BJ (cell line): ENCODE results near the gene PRSS16. TPM values are rescaled to one million over a fixed set of nuclear protein-coding genes. Genes with fewer than 3 reads are reported as not detected.

Source experiments
- CTCF ChIA-PET: fragments of 350-600 bp; formaldehyde crosslinking; extraction: SDS; loops from one replicate; lab custom pipeline; 2021; ENCODE audit warnings: antibody characterized with exemption, inconsistent platforms; lab: Yijun Ruan, JAX
- POLR2A ChIA-PET: fragments of 300-600 bp; sonication (Branson Sonifier 250); formaldehyde crosslinking; extraction: SDS; loops from one replicate; lab custom pipeline; 2021; ENCODE audit warnings: antibody characterized with exemption; lab: Charles Lee
- DNase-seq: peaks from one replicate; pipeline ENCODE4 v3.0.0-alpha.2; 2011; ENCODE audit warnings: low read depth
- H3K27me3 ChIP-seq: 2 replicates; pipeline ENCODE4 v1.6.0; 2011; ENCODE audit warnings: low read length; ENCODE audit not compliant: control insufficient read depth, insufficient read depth
- H3K36me3 ChIP-seq: 2 replicates; pipeline ENCODE4 v1.5.1; 2011; ENCODE audit warnings: low read length; ENCODE audit not compliant: control insufficient read depth, insufficient read depth
- H3K4me3 ChIP-seq: 2 replicates; pipeline ENCODE4 v1.5.1; 2011; ENCODE audit warnings: low read depth, mild to moderate bottlenecking, control low read depth, low read length
- polyA plus RNA-seq: library from polyadenylated mRNA; depleted of rRNA; stranded (reverse); fragments of >200 nt; gene quantifications from 2 replicates; pipeline ENCODE4 v1.2.3, GENCODE V29; 2011; rRNA removed
- TF ChIP-seq, protein P1 (sequence below): IDR thresholded peaks from 2 replicates; pipeline ENCODE4 v1.5.1; 2011; ENCODE audit warnings: low read depth, mild to moderate bottlenecking, control low read depth, inconsistent platforms, low read length, moderate library complexity; ENCODE audit not compliant: insufficient read depth

Gene PRSS16
- polyA plus RNA-seq, 1 experiment = 0.23 TPM

DNA sequence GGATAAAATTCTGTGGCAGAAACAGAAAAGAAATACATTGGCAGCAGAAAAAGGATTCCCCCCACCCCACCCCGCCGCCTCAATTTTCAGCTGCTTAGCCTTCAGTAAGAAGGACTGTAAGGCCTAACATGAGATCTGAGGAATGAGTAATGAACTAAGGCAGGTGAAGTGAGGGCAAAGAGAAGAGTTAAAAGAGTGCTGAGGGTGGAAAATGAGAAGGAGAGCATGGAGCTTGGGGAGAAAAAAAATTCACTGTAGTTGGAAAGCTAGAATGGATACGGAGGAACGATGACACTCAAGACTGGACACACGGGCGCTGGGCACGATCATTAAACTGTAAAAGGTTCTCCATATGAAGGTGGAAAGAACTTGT, 50.0 kb downstream of the PRSS16 start:
- H3K4me3 ChIP-seq = no peak overlapping the region
- ChIA-PET POLR2A (no interaction called here), CTCF (interaction anchor here (0.6 to 1.5 kb wide), 2 partner anchors 15 to 77 kb away, joined by 3 to 4 read pairs; no protein-coding TSS in a partner anchor)
- no peak for DNase-seq
- TF ChIP-seq, protein P1, sequence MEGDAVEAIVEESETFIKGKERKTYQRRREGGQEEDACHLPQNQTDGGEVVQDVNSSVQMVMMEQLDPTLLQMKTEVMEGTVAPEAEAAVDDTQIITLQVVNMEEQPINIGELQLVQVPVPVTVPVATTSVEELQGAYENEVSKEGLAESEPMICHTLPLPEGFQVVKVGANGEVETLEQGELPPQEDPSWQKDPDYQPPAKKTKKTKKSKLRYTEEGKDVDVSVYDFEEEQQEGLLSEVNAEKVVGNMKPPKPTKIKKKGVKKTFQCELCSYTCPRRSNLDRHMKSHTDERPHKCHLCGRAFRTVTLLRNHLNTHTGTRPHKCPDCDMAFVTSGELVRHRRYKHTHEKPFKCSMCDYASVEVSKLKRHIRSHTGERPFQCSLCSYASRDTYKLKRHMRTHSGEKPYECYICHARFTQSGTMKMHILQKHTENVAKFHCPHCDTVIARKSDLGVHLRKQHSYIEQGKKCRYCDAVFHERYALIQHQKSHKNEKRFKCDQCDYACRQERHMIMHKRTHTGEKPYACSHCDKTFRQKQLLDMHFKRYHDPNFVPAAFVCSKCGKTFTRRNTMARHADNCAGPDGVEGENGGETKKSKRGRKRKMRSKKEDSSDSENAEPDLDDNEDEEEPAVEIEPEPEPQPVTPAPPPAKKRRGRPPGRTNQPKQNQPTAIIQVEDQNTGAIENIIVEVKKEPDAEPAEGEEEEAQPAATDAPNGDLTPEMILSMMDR = no peak
- no peaks in the 10 kb centered on the region; the same call in 1 of the 2 replicates for H3K27me3 ChIP-seq
- H3K36me3 ChIP-seq = no peaks in the 10 kb centered on the region

GRCh38 chr6:27297857-27298730, 50.6 kb downstream of the PRSS16 start:
- H3K4me3 ChIP-seq = no peak overlapping the region
- DNase-seq = no peak
- TF ChIP-seq, protein P1 = no peak

GRCh38 chr6:27303613-27304272, 56.2 kb downstream of the PRSS16 start:
- no peaks in the 10 kb centered on the region; the same call in 1 of the 2 replicates for H3K27me3 ChIP-seq
- ChIA-PET CTCF (interaction anchor here (0.8 to 1.7 kb wide), 4 partner anchors 7 to 469 kb away, joined by 3 to 9 read pairs (median 3); no protein-coding TSS in a partner anchor), POLR2A (no interaction called here)
- H3K36me3 ChIP-seq = no peaks in the 10 kb centered on the region
- H3K4me3 ChIP-seq = no peak overlapping the region
- TF ChIP-seq, protein P1 = no peak
- DNase-seq = no peak

More at GRCh38 chr6:27297857-27298730, 50.6 kb downstream of the PRSS16 start:
- no peaks in the 10 kb centered on the region; the same call in 1 of the 2 replicates for H3K27me3 ChIP-seq
- ChIA-PET CTCF (interaction anchor here (0.6 to 1.5 kb wide), 2 partner anchors 15 to 76 kb away, joined by 3 to 4 read pairs; no protein-coding TSS in a partner anchor), POLR2A (no interaction called here)
- H3K36me3 ChIP-seq = no peaks in the 10 kb centered on the region

Other genes starting within 250 kb of the PRSS16 start
- not detected in 2 replicates for gene POM121L2, start 64.6 kb downstream of the PRSS16 start, polyA plus RNA-seq
- 0.27 and 0.50 TPM in 2 replicates for gene ZNF391, start 141.1 kb downstream of the PRSS16 start, polyA plus RNA-seq
- gene ZNF184, start 225.4 kb downstream of the PRSS16 start, polyA plus RNA-seq = 1.8 and 3.4 TPM in 2 replicates